ENCODE measurements around the gene ZC3H12A. TPM values are rescaled to one million over a fixed set of nuclear protein-coding genes. Genes with fewer than 3 reads are reported as not detected.

ZC3H12A gene
- 3.3 and 4.7 TPM in 2 replicates for total RNA-seq (2014; rRNA removed)
- 4.4 TPM for polyA plus RNA-seq (2012)

DNA sequence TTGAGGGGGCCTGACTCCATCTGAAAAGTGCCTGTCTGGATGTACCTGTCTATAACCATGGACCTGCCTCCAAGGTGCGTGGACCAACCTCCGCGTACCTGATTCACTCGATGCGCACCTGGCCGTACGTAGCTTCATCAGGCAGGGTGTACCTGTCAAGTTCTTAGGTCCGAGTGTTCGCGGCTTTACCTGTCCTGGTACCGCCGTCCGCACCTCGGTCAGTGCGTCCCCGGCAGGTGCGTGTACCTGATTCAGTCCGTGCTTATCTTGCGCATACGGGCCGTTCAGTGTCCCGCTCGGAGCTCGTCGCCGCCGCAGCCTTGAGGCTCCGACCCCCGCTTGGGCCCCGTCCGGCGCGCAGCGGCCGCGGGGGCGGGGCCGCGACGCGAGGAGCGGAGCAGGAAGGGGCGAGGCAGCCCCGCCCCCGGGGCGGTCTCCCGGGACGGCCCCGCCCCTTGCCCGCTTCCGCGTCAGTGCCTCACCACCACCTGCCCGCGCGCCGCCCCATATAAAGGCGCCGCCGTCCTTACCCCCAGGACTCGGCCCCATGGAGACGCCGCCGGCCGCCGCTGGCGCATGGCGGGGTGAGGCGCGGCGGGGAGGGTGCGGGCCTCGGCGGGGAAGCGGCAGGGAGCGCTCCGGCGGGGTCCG lies at the start of gene ZC3H12A:
Gene ZC3H12A, plus strand, starts transcription at position 535 of the 651 bp plus-strand sequence. CDS start 917 bp downstream, outside the sequence.
- peak; percentile 79 for DNase-seq (ENCODE audit: low read depth)

DNA sequence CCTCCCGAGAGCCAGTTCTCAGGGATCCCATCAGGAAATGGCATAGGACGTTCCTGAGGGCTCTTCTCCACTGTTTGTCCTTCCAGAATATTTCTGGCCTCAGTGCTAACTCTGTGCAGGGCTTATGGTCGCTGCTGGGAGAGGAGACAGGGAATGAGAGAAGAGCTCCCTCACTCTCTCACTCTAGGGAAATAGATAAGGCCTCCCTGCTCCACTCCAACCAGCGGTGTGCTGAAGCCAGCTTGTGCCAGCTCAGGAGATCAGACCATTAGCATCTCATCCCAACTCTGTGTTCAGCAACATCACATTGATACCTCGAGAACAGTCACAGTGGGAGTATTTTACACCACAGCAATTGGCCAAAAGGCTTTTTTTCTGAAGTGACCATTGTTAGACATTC lies 49.2 kb upstream of the ZC3H12A start:
- no peak for DNase-seq (ENCODE audit: low read depth)

DNA sequence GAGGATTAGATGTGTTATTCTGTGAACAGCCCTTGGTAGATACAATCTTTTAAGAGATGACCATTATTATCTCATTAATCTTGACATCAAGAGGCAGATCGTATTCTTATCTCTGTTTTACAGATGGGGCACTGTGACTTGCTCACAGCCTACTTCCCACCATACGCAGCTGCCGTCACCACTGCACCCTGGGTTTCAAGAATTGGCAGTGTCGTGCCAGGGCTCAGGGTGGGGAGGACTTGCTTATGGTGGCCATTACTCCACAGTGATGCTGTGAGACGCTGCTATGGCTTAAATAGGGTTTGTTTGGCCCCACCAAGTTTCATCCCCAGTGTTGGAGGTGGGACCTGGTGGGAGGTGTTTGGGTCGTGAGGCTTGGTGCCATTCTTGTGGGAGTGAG lies 45.4 kb upstream of the ZC3H12A start:
- no peak for DNase-seq (ENCODE audit: low read depth)

DNA sequence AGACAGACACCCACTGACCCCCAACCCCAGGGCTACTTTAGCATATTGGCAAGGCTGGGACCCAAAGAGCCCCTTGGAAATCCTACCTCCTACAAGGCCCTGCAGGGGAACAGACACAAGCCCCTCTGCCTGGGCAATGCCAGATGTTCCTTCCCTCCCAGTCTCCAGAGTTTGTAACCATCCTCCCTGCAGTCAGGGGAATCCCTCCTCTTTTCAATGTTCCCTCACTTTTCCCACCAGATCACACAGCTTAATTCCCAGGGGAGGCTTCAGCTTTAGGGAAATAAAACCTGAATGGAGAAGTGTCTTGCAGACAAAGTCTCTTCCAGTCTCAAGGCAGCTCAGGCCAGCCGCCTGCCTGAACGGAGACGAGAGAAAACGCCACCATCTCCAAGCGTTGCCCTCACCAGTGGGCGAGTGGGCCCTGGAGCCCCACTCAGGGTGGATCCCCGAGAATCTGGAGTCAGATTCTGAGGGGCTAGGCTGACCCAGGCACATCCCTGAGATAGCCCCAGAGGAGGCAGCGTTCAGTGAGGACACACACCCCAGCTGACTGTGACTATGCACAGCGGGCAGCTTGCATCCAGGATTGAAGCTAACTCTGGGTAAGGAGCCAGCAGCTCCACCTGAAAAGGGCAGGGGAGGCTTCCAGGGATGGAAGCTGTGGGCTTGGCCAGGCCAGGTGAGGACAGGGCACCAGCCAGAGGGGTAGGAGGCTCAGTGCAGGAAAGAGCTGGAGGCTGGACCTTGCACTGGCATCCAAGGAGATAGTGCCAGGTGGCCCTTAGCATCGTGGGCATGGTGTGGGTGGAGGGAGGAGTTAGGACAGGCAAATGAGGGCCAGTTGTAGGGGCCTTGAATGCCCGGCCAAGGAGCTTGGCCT lies 44.0 kb upstream of the ZC3H12A start:
- no peak for DNase-seq (ENCODE audit: low read depth)

DNA sequence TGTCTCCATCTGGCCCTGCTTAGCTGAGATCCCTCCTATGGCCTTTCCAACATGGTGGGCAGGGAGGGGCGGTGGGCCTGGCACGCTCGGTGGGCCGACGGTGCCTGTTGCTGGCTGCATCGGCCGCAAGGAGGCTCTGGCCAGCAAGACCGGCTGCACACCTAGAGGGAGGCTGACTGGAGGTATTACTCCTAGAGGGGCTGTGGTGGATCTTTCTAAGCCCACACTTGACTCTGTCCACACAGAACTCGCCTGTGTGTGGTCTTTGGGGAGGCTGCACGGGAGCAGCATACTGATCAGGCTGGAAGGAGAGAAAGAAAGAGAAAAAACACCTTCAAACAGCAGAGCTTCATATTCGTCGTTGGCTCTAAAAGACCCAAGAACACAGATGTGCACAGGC lies 41.7 kb upstream of the ZC3H12A start:
- no peak for DNase-seq (ENCODE audit: low read depth)

DNA sequence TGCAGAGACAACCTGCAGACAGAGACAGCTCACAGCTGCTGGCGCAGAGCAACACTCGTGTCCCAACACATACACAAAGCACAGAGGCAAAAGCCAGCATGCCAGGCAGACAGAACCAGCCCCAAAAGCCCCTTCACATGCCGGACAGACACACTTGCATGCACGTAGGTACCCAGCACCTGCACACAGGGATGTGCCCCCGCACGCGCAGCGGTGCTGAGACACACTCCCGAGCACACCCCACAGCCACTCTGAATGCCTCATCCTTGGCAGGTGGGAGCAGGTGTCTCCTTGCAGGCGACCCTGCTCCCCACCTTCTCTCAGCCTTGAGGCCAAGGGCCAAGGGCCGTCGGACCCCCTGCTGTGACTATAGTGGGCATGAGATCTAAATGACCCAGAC lies 41.2 kb upstream of the ZC3H12A start:
- DNase-seq (ENCODE audit: low read depth): no peak

DNA sequence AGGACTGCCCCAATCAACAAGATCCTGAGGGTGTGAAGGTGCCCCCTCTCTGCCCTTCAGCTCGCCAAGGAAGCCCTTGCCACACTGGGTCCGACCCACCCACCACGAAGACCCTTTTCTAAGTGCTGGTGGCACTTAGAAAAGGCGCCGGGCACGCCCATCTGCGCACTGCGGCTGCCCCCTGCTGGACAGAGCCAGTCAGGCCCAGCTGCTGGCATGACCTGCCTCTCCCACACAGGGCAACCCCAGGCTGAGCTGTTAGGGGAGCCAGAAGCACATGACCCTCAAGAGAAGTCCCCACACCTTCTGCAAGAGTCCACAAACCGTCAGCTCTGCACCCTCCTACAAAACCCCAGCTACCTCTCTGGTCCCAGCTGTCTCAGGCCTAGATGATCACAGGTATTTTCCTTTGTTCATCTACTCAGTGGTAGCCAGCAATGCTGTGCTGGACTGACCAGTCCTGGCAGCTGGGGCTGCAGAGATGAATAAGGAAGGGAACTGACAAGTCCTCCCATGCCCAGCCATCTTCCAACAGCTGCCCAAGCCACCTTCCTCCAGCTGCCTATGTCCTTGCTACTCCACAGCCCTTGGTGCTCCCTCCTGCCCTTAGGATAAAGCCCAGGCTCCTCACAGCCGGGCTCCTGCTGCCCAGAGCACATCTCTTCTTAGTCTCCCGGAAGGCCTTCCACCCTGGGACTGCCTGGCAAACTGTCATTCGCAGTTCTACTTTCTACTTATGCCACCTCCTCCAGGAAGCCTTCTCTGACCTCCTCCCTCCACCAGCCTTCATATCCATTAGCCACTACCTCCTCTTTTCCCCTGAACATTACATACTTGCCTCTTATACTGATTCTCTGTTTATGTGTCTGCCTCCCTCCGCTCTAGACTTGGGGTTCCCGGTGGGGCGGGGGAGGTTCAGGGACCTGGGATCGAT lies 39.8 kb upstream of the ZC3H12A start:
- DNase-seq (ENCODE audit: low read depth): peak; percentile 27

DNA sequence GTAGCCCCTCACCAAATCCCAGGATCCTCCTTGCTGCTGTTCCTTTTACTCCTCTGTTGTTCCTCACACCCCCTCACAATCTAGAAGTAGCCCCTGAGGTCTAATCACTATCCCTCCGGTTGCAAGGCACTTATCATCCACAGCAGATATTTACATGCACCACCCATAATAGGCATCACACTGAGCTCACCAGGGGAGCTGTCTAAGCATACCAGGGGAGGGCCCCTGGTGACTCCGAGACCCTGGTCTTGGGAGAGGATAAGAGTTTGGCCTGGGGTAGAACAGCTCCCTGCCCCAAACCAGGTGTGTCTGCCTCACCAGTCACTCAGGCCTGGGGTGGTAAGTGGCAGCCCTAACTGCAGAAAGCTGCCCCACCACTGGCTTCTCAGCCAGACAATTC lies 37.3 kb upstream of the ZC3H12A start:
- no peak for DNase-seq (ENCODE audit: low read depth)

DNA sequence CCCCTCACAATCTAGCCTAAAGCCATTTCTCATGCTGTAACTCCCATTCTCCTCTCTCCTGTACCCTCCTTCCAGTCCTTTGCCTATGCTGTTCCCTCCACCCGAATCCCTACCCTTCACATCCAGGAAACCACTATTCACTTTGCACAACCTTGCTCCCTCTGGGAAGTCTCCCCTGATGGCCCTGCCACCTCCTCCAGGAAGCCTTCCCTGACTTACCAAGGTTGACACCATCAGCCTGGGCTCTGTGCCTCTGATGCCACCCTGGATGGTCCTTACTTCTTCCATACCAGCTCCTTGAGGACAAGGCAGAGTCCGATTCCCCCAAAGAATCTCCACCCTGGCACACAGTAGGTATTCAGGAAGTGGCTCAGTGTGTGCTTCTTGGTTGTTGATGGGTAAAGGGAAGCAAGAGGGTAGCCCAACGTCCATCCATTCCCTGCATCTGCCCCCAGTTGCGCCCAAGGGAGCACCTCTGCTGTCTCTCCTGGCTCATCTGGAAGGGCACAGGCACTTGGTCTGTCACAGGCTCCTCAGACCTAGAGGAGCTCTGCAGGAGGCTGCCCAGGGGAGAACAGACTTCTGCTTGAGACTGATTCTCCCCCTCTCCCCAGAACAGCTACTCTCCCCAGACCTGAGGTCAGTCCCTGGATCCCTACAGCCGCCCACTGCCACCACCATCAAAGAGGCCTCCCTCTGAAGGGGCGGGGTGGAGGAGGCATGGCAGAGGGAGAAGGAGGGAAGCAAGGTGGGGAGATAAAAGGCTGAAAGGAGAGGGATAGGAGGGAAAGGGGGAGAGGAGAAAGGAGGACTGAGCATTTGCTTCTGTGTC lies 36.1 kb upstream of the ZC3H12A start:
- no peak for DNase-seq (ENCODE audit: low read depth)

DNA sequence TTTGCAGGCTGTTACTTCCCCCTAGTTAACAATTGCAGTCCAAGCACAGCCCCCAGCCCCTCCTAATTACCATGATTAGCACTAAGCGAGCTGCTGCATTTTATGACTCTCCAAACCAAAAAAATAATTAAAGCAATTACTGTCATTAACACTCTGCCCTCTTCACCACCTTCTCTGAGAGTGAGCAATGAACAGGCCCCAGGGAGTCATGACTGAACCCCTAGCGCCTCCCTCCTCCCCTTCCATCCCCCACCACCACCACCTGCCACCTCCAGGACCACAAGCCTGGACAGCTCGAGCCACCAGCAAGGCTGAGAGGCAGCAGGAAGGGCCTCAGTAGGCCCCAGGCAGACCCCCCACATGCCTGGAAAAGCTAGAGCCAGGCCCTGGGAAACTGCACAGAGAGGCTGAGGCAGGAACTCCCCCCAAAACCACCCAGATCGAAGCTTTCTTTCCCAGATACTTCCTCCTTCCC lies 35.5 kb upstream of the ZC3H12A start:
- DNase-seq (ENCODE audit: low read depth): no peak

DNA sequence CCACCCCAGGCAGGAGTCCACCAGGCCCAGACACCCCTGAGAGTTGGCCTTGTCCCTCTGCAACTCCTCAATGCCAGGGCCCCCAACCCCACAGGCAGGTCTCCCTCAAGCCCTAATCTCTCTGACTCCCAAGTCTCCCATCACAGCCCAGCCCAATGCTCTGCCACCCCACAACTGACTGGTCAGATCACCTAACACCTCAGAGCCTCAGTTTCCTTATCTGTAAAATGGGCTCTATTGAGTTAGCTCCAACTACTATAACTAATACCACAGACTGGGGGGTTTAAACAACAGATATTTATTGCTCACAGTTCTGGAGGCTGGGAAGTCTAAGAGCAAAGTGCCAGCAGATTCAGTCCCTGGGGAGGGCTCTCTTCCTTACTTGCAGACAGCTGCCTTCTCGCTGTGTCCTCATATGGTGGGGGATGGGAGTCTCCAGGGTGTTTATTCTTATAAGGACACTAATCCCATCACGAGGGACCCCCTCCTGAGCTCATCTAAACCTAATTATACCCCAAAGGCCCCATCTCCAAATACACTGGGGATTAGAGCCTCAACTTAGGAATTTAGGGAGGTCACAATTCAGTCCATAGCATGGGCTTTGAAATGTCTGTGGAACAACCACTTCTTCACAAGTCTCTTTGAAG lies 34.9 kb upstream of the ZC3H12A start:
- DNase-seq (ENCODE audit: low read depth): peak; percentile 12

DNA sequence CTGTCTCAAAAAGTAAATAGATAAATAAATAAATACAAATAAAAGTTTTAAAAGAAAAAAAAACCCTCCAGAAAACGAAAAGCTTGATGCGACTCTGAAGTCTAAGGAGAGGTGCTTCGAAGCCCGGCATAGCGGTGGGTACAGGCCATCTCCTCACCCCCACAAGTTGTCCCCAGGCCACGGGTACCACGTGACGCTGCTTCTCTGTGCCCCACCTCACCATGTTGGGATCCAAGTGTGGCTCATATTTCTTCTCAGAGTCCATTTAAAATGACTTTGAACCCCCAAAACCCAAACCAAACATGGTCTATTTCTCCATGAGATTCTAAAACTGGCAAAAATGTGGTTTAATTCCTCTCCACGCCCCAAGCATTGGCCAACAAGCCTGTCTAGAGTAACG lies 32.9 kb upstream of the ZC3H12A start:
- no peak for DNase-seq (ENCODE audit: low read depth)

DNA sequence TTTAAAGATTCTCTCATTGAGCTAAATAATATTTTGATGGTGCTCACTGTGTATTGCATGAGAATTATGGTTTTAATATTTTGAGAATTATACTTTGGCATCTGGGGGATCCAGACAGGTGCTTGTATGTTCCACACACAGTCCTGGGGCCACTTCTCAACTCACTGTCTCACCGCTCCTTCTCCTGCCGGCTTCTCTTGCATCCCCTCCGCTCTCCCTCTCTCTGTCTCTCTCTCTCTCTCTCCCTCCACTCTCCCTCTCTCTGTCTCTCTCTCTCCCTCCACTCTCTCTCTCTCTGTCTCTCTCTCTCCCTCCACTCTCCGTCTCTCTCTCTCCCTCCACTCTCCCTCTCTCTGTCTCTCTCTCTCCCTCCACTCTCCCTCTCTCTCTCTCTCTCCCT lies 32.2 kb upstream of the ZC3H12A start:
- DNase-seq (ENCODE audit: low read depth): no peak

DNA sequence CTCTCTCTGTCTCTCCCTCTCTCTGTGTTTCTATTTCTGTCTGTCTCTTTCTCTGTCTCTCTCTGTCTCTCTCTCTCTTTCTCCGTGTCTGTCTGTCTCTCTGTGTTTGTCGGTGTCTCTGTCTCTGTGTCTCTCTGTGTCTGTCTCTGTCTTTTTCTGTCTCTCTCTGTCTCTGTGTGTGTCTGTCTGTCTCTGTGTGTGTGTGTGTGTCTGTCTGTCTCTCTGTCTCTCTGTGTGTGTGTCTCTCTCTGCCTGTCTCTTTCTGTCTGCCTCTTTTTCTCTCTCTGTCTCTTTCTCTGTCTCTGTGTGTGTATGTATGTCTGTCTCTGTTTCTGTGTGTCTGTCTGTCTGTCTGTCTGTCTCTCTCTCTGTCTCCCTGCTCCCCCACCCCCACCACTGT lies 31.7 kb upstream of the ZC3H12A start:
- no peak for DNase-seq (ENCODE audit: low read depth)

DNA sequence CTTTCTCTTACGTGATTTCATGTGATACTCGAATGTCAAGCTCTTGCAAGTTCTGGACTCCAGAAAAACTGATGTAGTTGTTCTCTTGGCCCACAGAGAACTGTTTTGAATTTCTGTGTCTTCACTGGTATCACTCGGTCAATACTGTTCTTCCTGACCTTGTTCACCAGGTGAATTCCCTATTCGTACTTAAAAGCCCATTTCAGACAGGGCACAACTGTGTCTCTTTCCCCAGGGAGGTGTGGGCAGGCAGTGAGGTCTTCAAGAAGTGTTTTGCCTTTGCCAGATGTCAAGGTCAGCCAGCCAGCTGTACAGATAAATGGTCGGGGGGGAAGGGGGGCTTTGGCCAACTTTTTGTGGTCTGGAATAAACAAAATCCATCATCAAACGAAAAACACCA lies 27.5 kb upstream of the ZC3H12A start:
- DNase-seq (ENCODE audit: low read depth): no peak

DNA sequence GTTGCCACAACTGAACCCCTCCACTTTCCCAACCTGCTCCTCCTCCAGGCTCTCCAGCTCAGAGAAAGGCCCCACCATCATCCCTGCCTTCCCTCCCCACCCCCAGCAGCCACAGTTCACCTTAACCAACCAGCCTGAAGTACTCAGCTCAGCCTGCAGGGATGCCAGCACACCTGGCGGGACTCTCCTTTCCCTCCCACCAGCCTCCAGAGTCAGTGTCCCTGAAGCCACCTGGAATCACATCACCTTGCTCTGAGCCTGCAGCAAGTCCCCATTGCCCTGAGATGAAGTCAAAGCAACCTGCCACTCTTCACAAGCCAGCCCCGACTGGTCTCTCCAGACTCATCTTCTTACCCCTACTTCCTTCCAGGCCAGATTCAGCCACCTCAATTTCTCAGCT lies 26.2 kb upstream of the ZC3H12A start:
- DNase-seq (ENCODE audit: low read depth): no peak

DNA sequence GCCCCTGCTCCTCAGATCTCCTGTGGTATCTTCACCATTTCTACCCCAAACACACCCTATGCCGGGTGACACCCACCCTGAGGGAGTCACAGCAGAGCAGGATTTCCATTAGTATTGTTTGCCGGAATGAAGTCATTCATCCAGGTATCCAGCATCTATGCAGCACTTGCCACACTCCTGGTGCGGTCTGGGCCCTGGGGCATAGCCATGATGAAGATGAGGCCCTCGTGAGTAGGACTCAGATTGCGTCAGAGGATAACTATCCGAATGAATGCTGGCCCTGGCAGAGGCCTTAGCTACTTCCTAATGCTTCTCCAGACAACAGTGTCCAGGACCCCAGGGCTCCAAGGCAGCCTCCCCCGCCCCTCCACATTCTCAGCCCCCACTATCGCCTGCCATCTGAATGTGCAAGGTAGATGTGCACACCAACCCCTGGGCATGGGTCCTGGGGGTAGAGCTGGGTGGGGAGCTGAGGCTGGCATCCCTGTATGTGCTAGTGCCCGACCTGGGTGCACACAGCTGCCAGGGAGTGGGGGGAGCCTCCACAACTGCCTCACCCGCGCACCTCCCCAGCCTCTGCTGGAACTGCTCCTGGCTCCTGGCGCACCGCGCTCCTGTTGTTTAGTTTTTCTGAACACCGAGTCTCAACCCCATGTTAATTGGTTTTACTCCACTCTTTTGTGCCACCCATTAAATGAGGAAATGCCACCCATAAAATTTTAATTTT lies 25.5 kb upstream of the ZC3H12A start:
- no peak for DNase-seq (ENCODE audit: low read depth)

DNA sequence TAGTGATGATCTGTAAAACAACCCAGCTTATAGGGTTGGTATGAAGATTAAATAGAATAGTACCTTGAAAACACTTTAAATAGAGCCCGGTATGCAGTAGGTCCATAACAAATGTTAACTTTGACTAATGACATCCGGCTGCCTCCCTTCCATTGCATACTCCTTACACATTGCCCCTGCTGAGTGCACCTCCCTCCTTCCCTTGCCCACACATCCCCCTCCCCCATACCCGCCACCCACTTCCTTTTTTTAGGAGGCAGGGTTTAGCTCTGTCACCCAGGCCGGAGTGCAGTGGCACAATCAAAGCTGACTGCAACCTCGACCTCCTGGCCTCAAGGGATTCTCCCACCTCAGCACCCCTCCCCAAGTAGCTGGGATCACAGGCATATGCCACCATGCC lies 24.4 kb upstream of the ZC3H12A start:
- no peak for DNase-seq (ENCODE audit: low read depth)

DNA sequence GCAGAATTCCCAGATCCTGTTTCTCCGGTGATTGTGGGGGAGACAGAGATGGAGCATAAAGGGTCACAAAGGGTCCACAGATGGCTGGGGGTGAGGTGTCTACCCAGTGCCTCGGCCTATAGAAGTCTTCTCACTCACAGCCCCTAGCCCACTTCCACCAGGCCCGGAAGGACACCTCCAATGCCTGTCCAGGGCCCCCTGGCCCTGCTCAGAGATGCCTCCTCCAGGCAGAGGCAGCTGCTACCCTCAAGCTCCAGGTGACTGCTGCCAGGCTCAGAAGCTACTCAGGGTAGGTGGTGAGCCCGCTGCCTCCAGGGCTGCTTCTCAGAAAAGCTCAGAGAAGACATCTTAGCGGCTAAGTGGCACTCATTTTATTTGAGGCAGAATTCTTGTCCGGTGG lies 22.0 kb upstream of the ZC3H12A start:
- DNase-seq (ENCODE audit: low read depth): no peak

DNA sequence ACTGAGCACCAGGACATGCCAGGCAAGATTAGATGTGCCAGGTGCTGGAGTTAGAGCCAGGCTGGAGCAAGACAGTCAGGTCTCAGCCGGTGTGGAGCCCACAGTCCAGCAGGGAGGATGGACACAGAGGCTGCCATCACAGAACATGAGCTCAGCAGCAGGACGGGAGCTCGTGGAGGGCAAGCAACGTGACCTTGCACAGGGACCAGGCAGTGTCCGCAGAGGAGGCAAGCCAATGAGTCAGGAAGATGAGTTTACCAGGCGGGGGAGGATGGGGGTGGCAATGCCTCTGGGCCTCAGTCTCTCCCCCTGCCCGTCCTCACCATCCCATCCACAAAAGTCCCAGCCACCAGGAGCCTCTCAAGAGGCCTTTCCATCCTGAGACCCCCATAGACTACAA lies 20.7 kb upstream of the ZC3H12A start:
- no peak for DNase-seq (ENCODE audit: low read depth)
